CD14-positive monocyte (primary cell): ENCODE results near the gene PIP4K2A. TPM values are rescaled to one million over a fixed set of nuclear protein-coding genes. Genes with fewer than 3 reads are reported as not detected.

ENCODE experiments used
- DNase-seq, 3 donors: peaks; one replicate each; pipeline ENCODE4 v3.0.0-alpha.2; 2011 to 2022
- H2AFZ ChIP-seq: 2 replicates; pipeline ENCODE4 v1.6.0; 2012; ENCODE audit warnings: mild to moderate bottlenecking, low read depth, low read length, inconsistent platforms; ENCODE audit not compliant: insufficient read depth, poor library complexity, severe bottlenecking
- H3K27ac ChIP-seq, 2 donors: 1 replicate in 1 of 2; 2 replicates in 1 of 2; pipeline ENCODE4 v1.5.1; 2012 to 2013; ENCODE audit warnings: low read length in 2 of 2, control low read depth in 1 of 2, inconsistent platforms in 1 of 2, low read depth in 1 of 2, mild to moderate bottlenecking in 1 of 2
- H3K27me3 ChIP-seq, 2 donors: one replicate each; pipeline versions ENCODE4 v1.6.0 to v1.6.1; 2011 to 2013; ENCODE audit warnings: low read length in 2 of 2; ENCODE audit not compliant: control insufficient read depth in 2 of 2, insufficient read depth in 2 of 2
- H3K36me3 ChIP-seq, 2 donors: replicated peaks in 1 of 2; 1 replicate in 1 of 2; 2 replicates in 1 of 2; pipeline versions ENCODE4 v1.5.1 to v1.6.1; 2012 to 2013; ENCODE audit warnings: low read length in 2 of 2, control low read depth in 1 of 2, inconsistent platforms in 1 of 2, mild to moderate bottlenecking in 1 of 2; ENCODE audit not compliant: insufficient read depth in 2 of 2, control insufficient read depth in 1 of 2
- H3K4me1 ChIP-seq, 2 donors: 1 replicate in 1 of 2; 2 replicates in 1 of 2; pipeline versions ENCODE4 v1.5.1 to v1.6.1; 2012 to 2013; ENCODE audit warnings: low read length in 2 of 2, control low read depth in 1 of 2, inconsistent platforms in 1 of 2, mild to moderate bottlenecking in 1 of 2, moderate library complexity in 1 of 2; ENCODE audit not compliant: insufficient read depth in 2 of 2, control insufficient read depth in 1 of 2
- H3K4me2 ChIP-seq: replicated peaks from 2 replicates; pipeline ENCODE3; 2012; ENCODE audit warnings: low read length, moderate library complexity, mild to moderate bottlenecking; ENCODE audit not compliant: poor library complexity, severe bottlenecking; ENCODE audit errors: extremely low read depth
- H3K4me3 ChIP-seq, 3 experiments: fragments of 200-600 bp in 1 of 3; sonication (generic) in 1 of 3; replicated peaks in 1 of 3; 1 replicate in 2 of 3; 2 replicates in 1 of 3; pipeline ENCODE4 v1.5.1; 2011 to 2013; ENCODE audit warnings: low read length in 3 of 3, mild to moderate bottlenecking in 3 of 3, control low read depth in 2 of 3, low read depth in 2 of 3, inconsistent platforms in 1 of 3, moderate library complexity in 1 of 3
- H3K79me2 ChIP-seq: 2 replicates; pipeline ENCODE4 v1.6.0; 2012; ENCODE audit warnings: mild to moderate bottlenecking, control low read depth, inconsistent platforms, low read length, moderate library complexity; ENCODE audit not compliant: insufficient read depth
- H3K9ac ChIP-seq: 2 replicates; pipeline ENCODE4 v1.6.0; 2017; ENCODE audit warnings: low read length, mild to moderate bottlenecking; ENCODE audit not compliant: insufficient read depth, poor library complexity, severe bottlenecking
- H3K9me3 ChIP-seq, 2 donors: replicated peaks in 1 of 2; 1 replicate in 1 of 2; 2 replicates in 1 of 2; pipeline versions ENCODE4 v1.5.1 to v1.6.1; 2012 to 2013; ENCODE audit warnings: low read length in 2 of 2, control low read depth in 1 of 2; ENCODE audit not compliant: control insufficient read depth in 1 of 2, insufficient read depth in 1 of 2
- H4K20me1 ChIP-seq: 2 replicates; pipeline ENCODE4 v1.6.0; 2012; ENCODE audit warnings: mild to moderate bottlenecking, low read length, control low read depth, moderate library complexity; ENCODE audit not compliant: insufficient read depth
- H3K27ac Mint-ChIP-seq, 7 donors: one replicate each; pipeline ENCODE4 v1.8.0; 2020; ENCODE audit warnings: mild to moderate bottlenecking in 7 of 7, mixed read lengths in 7 of 7, moderate library complexity in 6 of 7, inconsistent platforms in 2 of 7
- H3K27me3 Mint-ChIP-seq, 3 donors: one replicate each; pipeline ENCODE4 v1.8.0; 2021 to 2022; ENCODE audit warnings: low read depth in 3 of 3, mild to moderate bottlenecking in 3 of 3, mixed read lengths in 3 of 3, moderate library complexity in 3 of 3, inconsistent platforms in 1 of 3
- H3K36me3 Mint-ChIP-seq, 2 donors: one replicate each; pipeline ENCODE4 v1.8.0; 2020; ENCODE audit warnings: mixed read lengths in 2 of 2, inconsistent platforms in 1 of 2, mild to moderate bottlenecking in 1 of 2
- H3K4me1 Mint-ChIP-seq: one replicate; pipeline ENCODE4 v1.8.0; 2020; ENCODE audit warnings: mild to moderate bottlenecking, mixed read lengths
- H3K4me3 Mint-ChIP-seq, 2 donors: one replicate each; pipeline ENCODE4 v1.8.0; 2020; ENCODE audit warnings: mild to moderate bottlenecking in 2 of 2, mixed read lengths in 2 of 2, moderate library complexity in 1 of 2
- H3K9me3 Mint-ChIP-seq, 7 donors: one replicate each; pipeline ENCODE4 v1.8.0; 2020 to 2022; ENCODE audit warnings: mixed read lengths in 7 of 7, mild to moderate bottlenecking in 6 of 7, moderate library complexity in 6 of 7, inconsistent platforms in 2 of 7
- WGBS: methylation state at CpG from one replicate; pipeline ENCODE4 v1.1.5; 2013; ENCODE audit warnings: missing lambda C conversion rate; ENCODE audit not compliant: insufficient coverage; 5-methylcytosine and 5-hydroxymethylcytosine counted together
- intact Hi-C, 2 donors: fragments of 100-400 bp; cut with micrococcal nuclease; formaldehyde crosslinking; loops; one replicate each; pipeline versions ENCODE4 v1.15.0 to v1.15.1; 2023
- polyA plus RNA-seq, 3 donors: library from polyadenylated mRNA; depleted of rRNA in 1 of 3; unstranded in 2 of 3; stranded (reverse) in 1 of 3; fragments of 300-500 nt in 2 of 3; fragments of >200 nt in 1 of 3; fragmentation: Illumina TruSeq in 2 of 3; gene quantifications; 1 replicate in 2 of 3; 2 replicates in 1 of 3; pipeline ENCODE4 v1.2.3, GENCODE V29; 2012 to 2021
- TF ChIP-seq, protein P1 (sequence below): fragments of 200-600 bp; IDR thresholded peaks from one replicate; pipeline ENCODE4 v1.8.0; 2022; ENCODE audit warnings: antibody characterized with exemption, mild to moderate bottlenecking

PIP4K2A gene
- polyA plus RNA-seq, 3 donors, result 9.7 to 33.7 (median 16.6) TPM

DNA sequence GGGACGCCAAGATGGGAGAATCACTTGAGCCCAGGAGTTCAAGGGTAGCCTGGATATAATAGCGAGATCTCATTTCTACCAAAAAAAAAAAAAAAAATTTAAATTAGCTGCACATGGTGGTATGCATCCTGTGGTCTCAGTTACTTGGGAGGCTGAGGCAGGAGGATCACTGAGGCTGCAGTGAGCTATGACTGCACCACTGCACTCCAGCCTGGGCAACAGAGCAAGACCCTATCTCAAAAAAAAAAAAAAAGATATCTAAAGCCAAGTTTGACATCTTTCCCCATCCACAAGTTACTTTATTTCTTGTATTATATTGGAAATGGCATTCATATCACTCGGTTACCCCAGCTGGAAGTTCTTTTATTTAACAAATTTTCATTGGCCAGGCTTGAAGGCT is 3.4 kb upstream of the PIP4K2A start:
- Histone ChIP-seq H3K27me3 (no peaks in the 10 kb centered on the region), H3K9me3 (no peaks in the 10 kb centered on the region), H3K36me3 (no peaks in the 10 kb centered on the region), H3K79me2 (peaks cover 14% of the 10 kb centered on the region), H3K27ac (no peak overlapping the region), H4K20me1 (peaks cover 7% of the 10 kb centered on the region), H3K4me3 (no peak overlapping the region), H3K4me2 (no peak overlapping the region), H3K9ac (no peak overlapping the region), H3K4me1 (peaks cover 13 to 14% of the 10 kb centered on the region in 2 donors), H2AFZ (no peak overlapping the region)
- H3K27me3 Mint-ChIP-seq, result peaks cover 0 to 4% (median 2%) of the 10 kb centered on the region in 3 donors
- no peaks in the 10 kb centered on the region for H3K9me3 Mint-ChIP-seq
- no peak overlapping the region for H3K4me3 Mint-ChIP-seq
- TF ChIP-seq, protein P1, sequence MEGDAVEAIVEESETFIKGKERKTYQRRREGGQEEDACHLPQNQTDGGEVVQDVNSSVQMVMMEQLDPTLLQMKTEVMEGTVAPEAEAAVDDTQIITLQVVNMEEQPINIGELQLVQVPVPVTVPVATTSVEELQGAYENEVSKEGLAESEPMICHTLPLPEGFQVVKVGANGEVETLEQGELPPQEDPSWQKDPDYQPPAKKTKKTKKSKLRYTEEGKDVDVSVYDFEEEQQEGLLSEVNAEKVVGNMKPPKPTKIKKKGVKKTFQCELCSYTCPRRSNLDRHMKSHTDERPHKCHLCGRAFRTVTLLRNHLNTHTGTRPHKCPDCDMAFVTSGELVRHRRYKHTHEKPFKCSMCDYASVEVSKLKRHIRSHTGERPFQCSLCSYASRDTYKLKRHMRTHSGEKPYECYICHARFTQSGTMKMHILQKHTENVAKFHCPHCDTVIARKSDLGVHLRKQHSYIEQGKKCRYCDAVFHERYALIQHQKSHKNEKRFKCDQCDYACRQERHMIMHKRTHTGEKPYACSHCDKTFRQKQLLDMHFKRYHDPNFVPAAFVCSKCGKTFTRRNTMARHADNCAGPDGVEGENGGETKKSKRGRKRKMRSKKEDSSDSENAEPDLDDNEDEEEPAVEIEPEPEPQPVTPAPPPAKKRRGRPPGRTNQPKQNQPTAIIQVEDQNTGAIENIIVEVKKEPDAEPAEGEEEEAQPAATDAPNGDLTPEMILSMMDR, result no peak
- H3K36me3 Mint-ChIP-seq, result no peaks in the 10 kb centered on the region
- no CpG with 5 or more reads among the region's 3 CpGs for whole genome bisulfite sequencing
- H3K27ac Mint-ChIP-seq, result no peak overlapping the region
- intact Hi-C loops, result loop anchor here in 1 of 2 donors (10.0 kb wide), 1 partner anchor 113 kb away; no protein-coding TSS in a partner anchor
- DNase-seq, result no peak
- H3K4me1 Mint-ChIP-seq, result peaks cover 10% of the 10 kb centered on the region

DNA sequence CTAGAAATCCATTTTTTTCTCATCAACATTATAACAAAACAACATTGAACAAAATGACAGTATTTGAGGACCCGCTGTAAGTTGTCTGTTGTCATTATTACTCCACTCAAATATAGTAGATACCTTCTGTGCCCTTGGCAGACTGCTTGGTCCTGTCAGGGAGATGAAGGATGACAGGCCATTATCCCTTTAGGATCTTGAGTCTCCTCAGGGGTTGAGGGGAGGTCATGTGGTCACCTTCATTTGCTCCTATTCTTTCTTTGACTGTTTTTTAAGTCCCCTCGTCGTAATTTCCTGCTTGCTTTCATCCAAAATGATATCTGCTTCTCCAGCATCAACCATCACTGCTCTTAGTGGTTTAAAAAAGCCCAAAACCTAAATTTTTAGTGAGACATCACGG is 2.6 kb upstream of the PIP4K2A start:
- Histone ChIP-seq H4K20me1 (peaks cover 15% of the 10 kb centered on the region), H2AFZ (no peak overlapping the region), H3K27ac (no peak overlapping the region), H3K4me1 (peaks cover 15 to 17% of the 10 kb centered on the region in 2 donors), H3K36me3 (no peaks in the 10 kb centered on the region), H3K27me3 (no peaks in the 10 kb centered on the region), H3K9me3 (no peaks in the 10 kb centered on the region), H3K4me3 (no peak overlapping the region), H3K79me2 (peaks cover 22% of the 10 kb centered on the region), H3K4me2 (no peak overlapping the region), H3K9ac (no peak overlapping the region)
- intact Hi-C loops, result loop anchor here in 1 of 2 donors (10.0 kb wide), 1 partner anchor 112 kb away; no protein-coding TSS in a partner anchor
- H3K9me3 Mint-ChIP-seq, result no peaks in the 10 kb centered on the region
- H3K4me3 Mint-ChIP-seq, result no peak overlapping the region
- H3K4me1 Mint-ChIP-seq, result peaks cover 14% of the 10 kb centered on the region
- H3K36me3 Mint-ChIP-seq, result peaks cover 0 to 1% of the 10 kb centered on the region in 2 donors
- TF ChIP-seq, protein P1, result no peak
- 100% methylated on average over 2 of the region's 4 CpGs for WGBS
- H3K27ac Mint-ChIP-seq, result no peak overlapping the region
- H3K27me3 Mint-ChIP-seq, result peaks cover 0 to 3% (median 2%) of the 10 kb centered on the region in 3 donors
- DNase-seq, result no peak
